KMS-11 (cell line): ENCODE measurements around the gene PLEKHM1.
"Not testable (repeated sequence)": the region's sequence is repeated elsewhere in the genome, so short reads cannot be mapped to it uniquely, and the experiment has no call there.

ENCODE experiments used
- H2AFZ ChIP-seq: fragments of 200-600 bp; sonication (generic); 2 replicates; pipeline ENCODE4 v1.6.1; 2016; ENCODE audit warnings: antibody characterized with exemption, mixed run types, low read depth
- H3K27ac ChIP-seq: fragments of 200-600 bp; sonication (generic); 2 replicates; pipeline ENCODE4 v1.6.1; 2016; ENCODE audit warnings: mild to moderate bottlenecking, mixed run types
- H3K27me3 ChIP-seq: fragments of 200-600 bp; sonication (generic); 2 replicates; pipeline ENCODE4 v1.6.1; 2017; ENCODE audit warnings: mild to moderate bottlenecking, low read depth, mixed run types, moderate library complexity; ENCODE audit not compliant: insufficient read depth
- H3K36me3 ChIP-seq: fragments of 200-600 bp; sonication (generic); 2 replicates; pipeline ENCODE4 v1.6.1; 2017; ENCODE audit warnings: mild to moderate bottlenecking, mixed run types; ENCODE audit not compliant: insufficient read depth
- H3K4me1 ChIP-seq: fragments of 200-600 bp; sonication (generic); 2 replicates; pipeline ENCODE4 v1.6.1; 2016; ENCODE audit warnings: mild to moderate bottlenecking, low read depth, mixed run types; ENCODE audit not compliant: poor library complexity, severe bottlenecking
- H3K4me2 ChIP-seq: fragments of 200-600 bp; sonication (generic); 2 replicates; pipeline ENCODE4 v1.7.0; 2016; ENCODE audit warnings: mild to moderate bottlenecking, mixed run types
- H3K4me3 ChIP-seq: fragments of 200-600 bp; sonication (generic); IDR thresholded peaks from 2 replicates; pipeline ENCODE4 v1.6.1; 2017; ENCODE audit warnings: low read depth, low read length, mixed read lengths; ENCODE audit not compliant: insufficient read depth
- H3K79me2 ChIP-seq: fragments of 200-600 bp; sonication (generic); 2 replicates; pipeline ENCODE4 v1.6.1; 2016; ENCODE audit warnings: low read depth, mixed run types; ENCODE audit not compliant: insufficient read depth
- H3K9ac ChIP-seq: fragments of 200-600 bp; sonication (generic); 2 replicates; pipeline ENCODE4 v1.6.1; 2016; ENCODE audit warnings: mild to moderate bottlenecking, mixed run types
- H4K20me1 ChIP-seq: fragments of 200-600 bp; sonication (generic); 2 replicates; pipeline ENCODE4 v1.6.1; 2016; ENCODE audit warnings: mild to moderate bottlenecking, mixed run types; ENCODE audit not compliant: insufficient read depth

The PLEKHM1 gene

DNA sequence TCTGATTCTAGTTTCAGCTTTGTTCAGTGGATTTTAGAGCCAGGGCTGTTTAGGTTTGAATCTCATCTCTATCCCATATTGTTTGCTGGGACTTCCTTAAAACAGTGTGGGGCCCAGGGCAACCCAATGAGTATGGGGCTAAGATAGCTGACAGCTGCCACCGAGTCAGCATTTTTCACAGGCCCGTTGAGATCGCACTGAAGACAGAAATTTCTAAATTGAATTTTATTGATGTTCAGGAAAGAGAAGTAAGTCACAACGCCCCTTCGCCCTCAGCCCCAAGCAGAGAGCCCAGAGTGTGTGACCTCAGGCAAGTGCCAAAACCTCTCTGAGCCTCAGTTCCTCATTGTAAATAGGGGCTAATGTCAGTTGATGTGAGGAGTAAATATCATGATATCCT, 4.0 kb upstream of the PLEKHM1 start:
- not testable (repeated sequence) for H2AFZ ChIP-seq, H4K20me1 ChIP-seq, H3K4me2 ChIP-seq, H3K27ac ChIP-seq, H3K9ac ChIP-seq, H3K4me3 ChIP-seq, H3K79me2 ChIP-seq, H3K27me3 ChIP-seq, H3K4me1 ChIP-seq, H3K36me3 ChIP-seq

DNA sequence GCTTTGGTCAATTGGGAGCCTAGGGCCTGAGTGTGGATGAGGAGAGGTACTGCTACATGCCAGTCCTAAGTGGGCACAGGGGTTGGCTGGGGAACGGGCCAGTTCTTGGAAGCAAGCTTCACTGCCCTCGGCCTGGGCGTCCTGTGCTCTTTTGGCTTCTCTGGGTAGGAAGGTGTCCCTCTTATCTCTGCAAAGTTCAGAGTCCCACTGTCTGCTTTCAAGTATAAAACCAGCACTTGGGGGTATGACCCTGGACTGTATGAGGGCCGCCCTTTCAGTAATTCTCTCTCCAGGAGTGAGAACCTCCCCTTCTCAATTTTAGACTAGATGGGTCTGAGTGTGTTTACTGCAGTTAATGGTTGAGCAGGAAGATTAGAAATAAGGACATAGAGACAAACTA, 1.6 kb upstream of the PLEKHM1 start:
- H2AFZ ChIP-seq, H3K36me3 ChIP-seq, H3K4me3 ChIP-seq, H3K27me3 ChIP-seq, H3K27ac ChIP-seq, H3K9ac ChIP-seq, H4K20me1 ChIP-seq, H3K4me2 ChIP-seq: not testable (repeated sequence)
- H3K79me2 ChIP-seq, result peaks cover 14% of the 10 kb centered on the region
- peaks cover 14% of the 10 kb centered on the region for H3K4me1 ChIP-seq

DNA sequence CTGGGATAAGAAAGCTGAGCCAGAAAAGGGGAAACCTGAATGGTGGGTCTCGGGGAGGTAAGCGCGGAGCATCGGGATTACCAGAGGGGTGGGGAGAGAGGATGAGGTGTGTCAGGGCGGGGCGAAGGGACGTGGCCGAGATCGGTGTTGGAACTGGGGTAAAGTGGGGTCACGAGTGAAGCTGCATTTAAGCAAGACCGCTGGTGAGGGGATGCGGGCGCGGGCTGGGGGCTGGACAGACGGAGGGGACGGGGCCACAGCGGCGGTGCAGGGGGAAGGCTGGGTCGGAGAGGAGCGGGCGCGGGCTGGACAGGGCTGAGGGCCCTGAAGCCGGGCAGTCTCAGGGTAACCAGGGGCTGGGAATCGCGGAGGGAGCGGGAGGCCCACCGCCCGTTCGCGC, 323 bp downstream of the PLEKHM1 start:
- not testable (repeated sequence) for H3K36me3 ChIP-seq, H3K4me3 ChIP-seq, H3K27me3 ChIP-seq, H4K20me1 ChIP-seq
- Histone ChIP-seq H2AFZ (peak overlapping the region; percentile 72; the same call in 1 of the 2 replicates), H3K9ac (peak overlapping the region; percentile 63; the same call in 1 of the 2 replicates), H3K4me1 (peaks cover 14% of the 10 kb centered on the region), H3K4me2 (peak overlapping the region; percentile 84), H3K79me2 (peaks cover 14% of the 10 kb centered on the region), H3K27ac (0 out of 2 replicates have a peak overlapping the region, but pooled peaks have one; percentile 19)

DNA sequence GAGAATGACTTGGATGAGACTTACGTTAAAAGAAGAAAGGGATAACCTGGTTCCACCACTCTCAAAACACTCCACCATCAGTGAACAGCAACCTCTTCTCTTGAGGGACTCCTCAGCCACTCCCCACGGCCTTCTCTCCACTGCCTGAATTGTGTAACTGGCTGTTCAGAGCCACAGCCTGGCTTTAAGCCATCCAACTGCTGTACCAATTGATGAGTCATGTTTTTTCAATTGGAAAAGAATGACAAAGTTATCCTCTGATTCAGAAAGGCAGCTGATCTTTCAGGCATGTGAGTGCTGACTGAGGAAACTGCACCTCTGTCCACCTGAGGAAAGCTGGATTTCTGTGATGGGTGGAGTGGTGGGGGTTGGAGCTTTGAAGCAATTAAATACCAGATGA, 2.8 kb downstream of the PLEKHM1 start:
- not testable (repeated sequence) for H3K4me2 ChIP-seq

DNA sequence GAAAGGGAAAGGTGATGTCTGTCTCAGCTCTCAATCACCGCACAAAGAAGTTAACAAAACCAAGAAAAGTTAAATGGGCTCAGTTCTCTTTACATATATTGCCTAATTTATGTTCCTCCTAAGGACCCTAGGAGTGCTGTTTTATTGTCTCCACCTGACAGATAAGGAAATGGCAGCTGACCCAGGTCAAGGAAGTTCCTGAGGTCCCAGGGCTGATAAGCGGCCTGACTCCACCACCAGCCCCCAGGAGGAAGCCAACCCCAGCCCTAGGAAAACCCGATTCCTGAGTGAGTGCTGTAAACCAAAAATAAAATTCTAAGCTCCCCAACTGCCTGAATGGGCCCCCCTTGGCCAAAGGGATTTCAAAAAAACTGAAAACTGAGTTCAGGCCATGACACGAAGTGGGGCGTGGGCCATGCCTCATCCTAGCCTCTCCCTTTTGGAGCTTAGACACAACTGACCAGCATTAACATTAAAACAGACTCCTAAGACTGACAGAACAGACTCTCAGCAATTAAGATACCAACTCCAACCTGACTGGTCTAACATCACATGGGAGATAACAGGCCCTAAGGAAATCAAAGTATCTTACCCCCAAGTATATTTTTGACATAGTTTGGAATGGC, 6.8 kb downstream of the PLEKHM1 start:
- not testable (repeated sequence) for H3K36me3 ChIP-seq, H3K4me2 ChIP-seq, H4K20me1 ChIP-seq, H3K27me3 ChIP-seq, H3K79me2 ChIP-seq, H3K27ac ChIP-seq, H2AFZ ChIP-seq, H3K4me3 ChIP-seq, H3K9ac ChIP-seq
- H3K4me1 ChIP-seq, result peaks cover 12% of the 10 kb centered on the region

More for the DNA sequence above, 2.8 kb downstream of the PLEKHM1 start:
- peaks cover 19% of the 10 kb centered on the region for H3K79me2 ChIP-seq
- not testable (repeated sequence) for H3K27me3 ChIP-seq, H3K4me1 ChIP-seq, H4K20me1 ChIP-seq, H2AFZ ChIP-seq, H3K4me3 ChIP-seq, H3K27ac ChIP-seq, H3K9ac ChIP-seq, H3K36me3 ChIP-seq

DNA sequence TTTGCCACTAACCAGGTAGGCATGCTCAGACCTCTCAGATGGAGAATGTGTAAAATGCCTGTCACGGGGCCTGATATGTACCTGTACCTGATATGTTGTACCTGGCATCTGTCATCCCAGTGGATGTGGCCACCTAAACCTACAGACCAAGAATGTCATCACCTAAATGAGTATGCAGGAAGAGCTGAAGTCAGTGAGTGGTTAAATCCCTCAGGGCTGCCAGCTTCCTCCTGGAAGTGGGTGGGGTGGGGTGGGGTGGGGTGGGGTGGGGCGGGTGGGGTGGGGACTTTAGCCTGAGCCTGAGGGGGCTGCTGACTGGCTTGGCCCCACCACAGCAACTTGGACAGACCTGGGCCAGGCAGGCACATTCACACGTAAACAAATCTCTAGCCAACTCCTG, 7.3 kb downstream of the PLEKHM1 start:
- H3K4me2 ChIP-seq, H3K4me3 ChIP-seq, H2AFZ ChIP-seq, H3K27me3 ChIP-seq, H3K79me2 ChIP-seq, H3K27ac ChIP-seq, H3K36me3 ChIP-seq, H4K20me1 ChIP-seq, H3K9ac ChIP-seq: not testable (repeated sequence)
- H3K4me1 ChIP-seq, result peaks cover 11% of the 10 kb centered on the region

DNA sequence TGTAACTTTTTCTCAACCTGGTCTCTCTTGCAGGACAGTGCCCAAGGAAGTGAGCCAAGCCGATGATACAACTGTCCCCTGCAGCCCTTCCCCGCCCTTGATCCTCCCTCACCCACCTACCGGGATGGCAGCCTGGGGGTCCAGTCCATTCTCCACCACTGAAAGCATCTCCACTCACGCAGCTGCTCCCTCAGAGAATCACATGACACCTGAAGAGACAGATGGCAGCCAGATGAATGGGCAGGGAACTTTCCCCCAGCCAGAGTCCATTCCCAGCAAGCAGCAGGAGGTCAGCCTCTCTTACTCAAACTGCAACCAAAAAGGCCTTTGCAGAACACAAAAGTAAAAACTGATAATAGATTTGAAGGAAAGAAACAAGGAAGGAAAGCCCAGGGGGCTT, 8.2 kb downstream of the PLEKHM1 start:
- H3K27me3 ChIP-seq, H3K4me1 ChIP-seq, H4K20me1 ChIP-seq, H3K79me2 ChIP-seq, H3K27ac ChIP-seq, H3K9ac ChIP-seq, H2AFZ ChIP-seq, H3K4me2 ChIP-seq, H3K36me3 ChIP-seq, H3K4me3 ChIP-seq: not testable (repeated sequence)

DNA sequence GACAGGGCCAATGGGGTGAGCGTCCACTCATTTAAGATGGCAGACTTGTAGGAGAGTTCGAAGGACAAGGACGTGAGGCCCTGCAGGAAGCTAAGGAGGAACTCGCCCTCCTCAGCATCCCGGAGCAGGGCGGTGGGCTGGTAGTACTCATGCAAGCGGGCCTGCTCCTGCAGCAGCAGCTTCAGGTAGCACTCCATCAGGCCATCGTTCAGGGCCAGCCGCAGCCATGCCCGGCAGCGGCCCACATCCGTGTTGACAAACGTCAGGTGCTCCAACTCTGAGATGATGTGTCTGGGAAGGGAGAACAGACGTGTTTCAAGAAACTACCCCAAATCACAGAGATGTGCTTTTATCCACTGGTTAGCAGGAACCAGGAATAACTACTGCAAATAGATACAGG, 15.1 kb downstream of the PLEKHM1 start:
- H3K27me3 ChIP-seq, H3K4me1 ChIP-seq, H3K4me2 ChIP-seq, H2AFZ ChIP-seq, H3K9ac ChIP-seq, H3K4me3 ChIP-seq, H3K27ac ChIP-seq, H3K36me3 ChIP-seq, H4K20me1 ChIP-seq, H3K79me2 ChIP-seq: not testable (repeated sequence)

DNA sequence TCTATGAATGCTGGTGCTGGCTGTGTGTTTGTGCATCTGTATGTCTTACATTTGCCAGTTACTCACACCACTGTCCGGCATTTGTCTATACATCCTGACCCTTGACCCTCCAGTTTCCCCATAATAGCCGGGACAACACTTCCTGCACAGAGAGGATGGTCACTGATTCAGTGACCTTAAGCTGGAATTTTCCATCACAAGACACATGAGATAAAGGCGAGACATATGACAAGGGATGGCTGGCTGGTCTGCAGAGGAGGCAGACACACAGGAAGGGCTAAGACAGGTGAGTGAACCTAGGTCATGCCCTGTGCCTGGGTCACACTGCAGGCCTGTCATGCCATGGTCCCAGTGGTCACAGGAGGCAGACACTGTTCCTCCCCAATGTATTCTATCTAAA, 18.3 kb downstream of the PLEKHM1 start:
- H3K36me3 ChIP-seq, H3K27ac ChIP-seq, H2AFZ ChIP-seq, H3K4me2 ChIP-seq, H3K4me3 ChIP-seq, H4K20me1 ChIP-seq, H3K9ac ChIP-seq, H3K27me3 ChIP-seq, H3K4me1 ChIP-seq, H3K79me2 ChIP-seq: not testable (repeated sequence)

DNA sequence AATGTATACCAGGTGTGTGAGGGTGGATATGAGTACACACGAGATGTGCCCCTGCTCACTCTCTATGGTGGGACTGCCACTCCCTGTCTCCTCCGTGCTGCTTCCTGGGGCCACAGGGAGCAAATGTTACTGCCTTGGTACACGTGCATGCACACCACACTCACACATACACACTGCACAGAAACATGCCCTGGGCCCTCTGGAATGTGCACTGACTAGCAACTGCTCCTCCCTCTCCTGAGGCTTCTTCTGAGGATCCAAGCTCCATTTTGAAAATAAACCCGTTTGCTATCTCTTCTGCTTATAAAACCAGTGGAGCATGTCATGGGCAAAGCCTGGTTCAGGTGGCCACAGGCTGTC, 21.3 kb downstream of the PLEKHM1 start:
- H3K27ac ChIP-seq, H3K9ac ChIP-seq, H2AFZ ChIP-seq, H3K4me1 ChIP-seq, H3K4me2 ChIP-seq, H3K79me2 ChIP-seq, H3K36me3 ChIP-seq, H4K20me1 ChIP-seq, H3K4me3 ChIP-seq, H3K27me3 ChIP-seq: not testable (repeated sequence)
